NCI-H2227 (cell line): Measurements from ENCODE around the gene WNT1.

Source experiments
- DNase-seq: peaks from one replicate; lab custom pipeline; 2025; ENCODE audit not compliant: unreplicated experiment; lab: John Stamatoyannopoulos, UW

The WNT1 gene

DNA sequence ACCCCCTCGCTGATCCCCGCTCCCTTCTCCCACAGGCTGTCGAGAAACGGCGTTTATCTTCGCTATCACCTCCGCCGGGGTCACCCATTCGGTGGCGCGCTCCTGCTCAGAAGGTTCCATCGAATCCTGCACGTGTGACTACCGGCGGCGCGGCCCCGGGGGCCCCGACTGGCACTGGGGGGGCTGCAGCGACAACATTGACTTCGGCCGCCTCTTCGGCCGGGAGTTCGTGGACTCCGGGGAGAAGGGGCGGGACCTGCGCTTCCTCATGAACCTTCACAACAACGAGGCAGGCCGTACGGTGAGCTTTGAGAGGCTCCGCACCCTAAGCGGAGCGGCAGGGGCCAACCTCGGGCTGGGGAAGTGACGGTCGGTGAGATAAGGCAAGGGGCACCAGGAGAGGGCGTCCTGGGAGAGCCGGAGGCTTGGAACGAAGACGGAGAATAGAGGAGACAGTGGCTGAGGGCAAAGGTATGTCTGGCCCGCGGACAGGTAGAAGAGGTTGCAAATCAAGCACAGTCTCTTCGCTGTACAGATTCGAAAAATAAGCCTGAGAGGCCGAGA is 2.3 kb downstream of the WNT1 start:
- DNase-seq: peak; percentile 21

DNA sequence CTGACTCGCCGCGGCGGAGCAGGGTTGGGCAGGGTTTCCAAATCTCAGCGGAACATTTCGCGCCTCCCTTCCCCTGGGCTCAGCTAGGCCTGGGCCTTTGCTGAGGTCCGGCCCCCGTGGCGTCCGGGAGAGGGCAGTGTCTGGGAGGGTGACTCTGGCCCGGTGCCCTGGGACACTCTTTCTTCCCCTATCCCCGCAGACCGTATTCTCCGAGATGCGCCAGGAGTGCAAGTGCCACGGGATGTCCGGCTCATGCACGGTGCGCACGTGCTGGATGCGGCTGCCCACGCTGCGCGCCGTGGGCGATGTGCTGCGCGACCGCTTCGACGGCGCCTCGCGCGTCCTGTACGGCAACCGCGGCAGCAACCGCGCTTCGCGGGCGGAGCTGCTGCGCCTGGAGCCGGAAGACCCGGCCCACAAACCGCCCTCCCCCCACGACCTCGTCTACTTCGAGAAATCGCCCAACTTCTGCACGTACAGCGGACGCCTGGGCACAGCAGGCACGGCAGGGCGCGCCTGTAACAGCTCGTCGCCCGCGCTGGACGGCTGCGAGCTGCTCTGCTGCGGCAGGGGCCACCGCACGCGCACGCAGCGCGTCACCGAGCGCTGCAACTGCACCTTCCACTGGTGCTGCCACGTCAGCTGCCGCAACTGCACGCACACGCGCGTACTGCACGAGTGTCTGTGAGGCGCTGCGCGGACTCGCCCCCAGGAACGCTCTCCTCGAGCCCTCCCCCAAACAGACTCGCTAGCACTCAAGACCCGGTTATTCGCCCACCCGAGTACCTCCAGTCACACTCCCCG is 3.0 kb downstream of the WNT1 start:
- peak; percentile 22 for DNase-seq

DNA sequence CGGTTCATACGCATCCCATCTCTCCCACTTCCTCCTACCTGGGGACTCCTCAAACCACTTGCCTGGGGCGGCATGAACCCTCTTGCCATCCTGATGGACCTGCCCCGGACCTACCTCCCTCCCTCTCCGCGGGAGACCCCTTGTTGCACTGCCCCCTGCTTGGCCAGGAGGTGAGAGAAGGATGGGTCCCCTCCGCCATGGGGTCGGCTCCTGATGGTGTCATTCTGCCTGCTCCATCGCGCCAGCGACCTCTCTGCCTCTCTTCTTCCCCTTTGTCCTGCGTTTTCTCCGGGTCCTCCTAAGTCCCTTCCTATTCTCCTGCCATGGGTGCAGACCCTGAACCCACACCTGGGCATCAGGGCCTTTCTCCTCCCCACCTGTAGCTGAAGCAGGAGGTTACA is 3.6 kb downstream of the WNT1 start:
- DNase-seq: no peak

DNA sequence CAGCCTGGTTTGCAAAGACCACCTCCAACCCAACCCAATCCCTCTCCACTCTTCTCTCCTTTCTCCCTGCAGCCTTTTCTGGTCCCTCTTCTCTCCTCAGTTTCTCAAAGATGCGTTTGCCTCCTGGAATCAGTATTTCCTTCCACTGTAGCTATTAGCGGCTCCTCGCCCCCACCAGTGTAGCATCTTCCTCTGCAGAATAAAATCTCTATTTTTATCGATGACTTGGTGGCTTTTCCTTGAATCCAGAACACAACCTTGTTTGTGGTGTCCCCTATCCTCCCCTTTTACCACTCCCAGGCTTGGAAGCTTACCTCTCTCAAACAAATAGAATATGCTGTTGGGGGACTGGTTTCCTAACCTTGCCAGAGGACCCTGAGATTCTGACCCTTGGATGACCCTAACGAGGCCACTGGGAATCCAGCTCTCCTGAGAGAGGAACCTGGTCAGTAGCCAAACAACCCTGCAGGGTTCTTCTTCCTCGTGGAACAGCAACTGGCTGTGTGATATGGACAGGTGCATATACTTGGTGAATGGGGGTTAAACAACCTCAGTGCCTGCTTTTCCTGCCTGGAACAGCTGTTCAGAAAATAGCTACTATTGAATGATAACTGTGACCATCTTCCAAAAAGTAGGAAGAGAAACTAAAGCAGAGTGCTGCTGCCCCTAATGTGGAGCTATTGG is 4.4 kb downstream of the WNT1 start:
- no peak for DNase-seq

DNA sequence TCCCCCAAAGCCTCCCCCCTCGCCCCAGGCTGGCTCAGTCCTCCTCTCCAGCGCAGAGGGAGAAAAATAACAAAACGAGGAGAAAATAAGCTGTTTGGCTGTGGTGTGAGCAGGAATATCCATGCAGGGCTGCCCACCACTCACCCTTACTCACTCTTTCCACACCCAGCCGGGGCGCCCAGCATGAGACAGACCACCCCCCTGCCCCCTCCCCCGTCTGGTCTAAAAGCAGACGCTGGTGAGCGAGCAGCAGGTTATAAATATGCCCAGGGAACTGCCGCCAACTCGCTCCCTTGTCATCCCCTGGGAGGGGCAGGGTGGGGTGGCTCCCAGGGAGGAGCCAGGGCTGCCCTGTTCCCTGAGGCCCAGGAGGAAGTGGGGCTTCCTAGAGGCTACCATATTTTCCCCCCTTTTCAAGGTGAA is 7.4 kb downstream of the WNT1 start:
- DNase-seq: no peak

DNA sequence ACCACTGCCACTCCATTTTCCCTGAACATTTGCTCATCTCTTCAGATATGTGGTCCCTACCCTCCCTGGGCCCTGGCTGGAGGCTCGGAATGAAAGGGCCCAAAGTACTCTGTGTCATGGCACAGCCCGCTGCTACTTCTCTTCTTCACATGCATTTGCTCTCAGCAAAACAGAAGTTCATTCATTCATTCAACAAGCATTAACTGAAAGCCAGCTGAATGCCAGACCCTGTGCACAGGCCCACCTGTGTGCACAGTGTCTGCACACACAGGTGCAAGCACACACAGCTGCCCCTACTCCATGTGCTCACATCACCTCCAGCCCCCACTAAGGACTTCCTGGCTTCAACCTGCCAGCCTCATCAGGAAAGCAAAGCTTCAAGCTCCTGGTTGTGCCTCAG is 7.8 kb downstream of the WNT1 start:
- DNase-seq: no peak

DNA sequence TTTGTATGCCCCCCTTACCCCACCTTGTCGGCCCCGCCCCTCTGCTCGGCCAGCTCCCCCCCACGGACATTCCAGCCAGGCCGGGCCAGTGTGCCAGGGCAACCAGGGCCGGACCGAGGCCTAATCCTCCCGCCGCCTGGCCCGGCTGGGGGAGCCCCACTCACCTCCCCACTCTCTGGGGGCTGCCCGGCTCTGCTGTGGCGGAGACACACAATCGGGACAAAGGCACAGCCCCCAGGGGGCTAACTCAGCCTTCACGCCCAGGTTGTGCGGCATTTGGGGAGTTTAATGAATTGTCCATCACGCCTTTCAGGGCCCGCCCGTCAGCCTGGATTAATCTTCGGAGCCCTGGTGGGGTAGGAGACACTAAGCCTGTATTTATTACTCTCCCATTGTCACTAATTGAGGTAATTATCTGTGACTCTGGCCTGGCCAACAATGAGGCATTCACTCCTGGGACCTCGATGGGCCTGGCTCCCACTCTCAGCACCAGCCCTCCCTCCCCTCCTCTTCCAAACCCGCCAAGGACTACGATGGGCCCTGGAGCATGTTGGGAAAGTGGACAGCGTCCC is 8.7 kb downstream of the WNT1 start:
- DNase-seq: peak; percentile 32

DNA sequence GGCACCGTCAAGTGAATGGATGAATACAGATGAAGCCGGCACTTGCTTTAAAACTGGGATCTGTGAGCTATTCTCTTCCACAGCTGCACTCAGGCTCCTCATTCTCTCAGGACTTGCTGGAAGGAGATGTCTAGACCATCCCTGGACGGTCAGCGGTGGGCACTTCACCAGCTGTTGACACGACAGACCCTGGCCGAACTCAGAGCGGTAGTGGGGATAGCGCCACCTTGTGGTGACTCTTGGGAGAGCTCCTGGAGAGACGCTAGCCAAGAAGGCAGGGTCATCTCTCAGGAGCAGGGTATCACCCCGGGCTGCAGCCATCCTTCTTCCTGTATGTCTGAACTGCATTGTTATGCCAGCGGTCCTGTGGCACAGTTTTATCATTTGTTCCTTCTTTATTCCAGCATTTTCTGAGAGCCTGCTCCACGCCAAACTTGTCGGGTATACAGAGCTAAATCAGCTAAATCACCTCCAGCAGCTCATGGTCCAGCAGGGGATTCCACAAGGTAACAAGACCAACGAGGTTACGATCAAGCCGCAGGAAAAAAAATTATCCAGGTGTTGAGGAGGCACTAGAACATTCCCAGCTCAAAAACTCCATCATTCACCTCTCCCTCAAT is 10.0 kb downstream of the WNT1 start:
- peak; percentile 31 for DNase-seq

DNA sequence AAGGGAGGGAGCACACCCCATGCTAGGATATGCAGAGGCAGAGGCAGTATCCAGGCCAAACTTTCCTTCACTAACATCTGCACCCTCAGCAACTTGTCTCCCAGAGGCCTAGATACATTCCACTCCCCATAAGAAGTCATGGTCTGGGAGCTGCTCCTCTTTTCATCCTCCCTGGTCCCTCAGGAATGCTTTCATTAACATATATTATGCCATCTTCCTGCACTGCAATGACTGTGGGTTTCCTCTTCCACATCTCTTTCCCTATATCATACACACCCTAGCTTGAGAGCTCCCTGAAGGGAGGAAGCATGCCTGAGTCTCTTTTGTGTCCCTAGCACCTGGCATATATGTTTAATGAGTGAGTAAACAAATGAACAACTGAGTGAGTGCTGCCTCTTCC is 12.4 kb downstream of the WNT1 start:
- DNase-seq: no peak

DNA sequence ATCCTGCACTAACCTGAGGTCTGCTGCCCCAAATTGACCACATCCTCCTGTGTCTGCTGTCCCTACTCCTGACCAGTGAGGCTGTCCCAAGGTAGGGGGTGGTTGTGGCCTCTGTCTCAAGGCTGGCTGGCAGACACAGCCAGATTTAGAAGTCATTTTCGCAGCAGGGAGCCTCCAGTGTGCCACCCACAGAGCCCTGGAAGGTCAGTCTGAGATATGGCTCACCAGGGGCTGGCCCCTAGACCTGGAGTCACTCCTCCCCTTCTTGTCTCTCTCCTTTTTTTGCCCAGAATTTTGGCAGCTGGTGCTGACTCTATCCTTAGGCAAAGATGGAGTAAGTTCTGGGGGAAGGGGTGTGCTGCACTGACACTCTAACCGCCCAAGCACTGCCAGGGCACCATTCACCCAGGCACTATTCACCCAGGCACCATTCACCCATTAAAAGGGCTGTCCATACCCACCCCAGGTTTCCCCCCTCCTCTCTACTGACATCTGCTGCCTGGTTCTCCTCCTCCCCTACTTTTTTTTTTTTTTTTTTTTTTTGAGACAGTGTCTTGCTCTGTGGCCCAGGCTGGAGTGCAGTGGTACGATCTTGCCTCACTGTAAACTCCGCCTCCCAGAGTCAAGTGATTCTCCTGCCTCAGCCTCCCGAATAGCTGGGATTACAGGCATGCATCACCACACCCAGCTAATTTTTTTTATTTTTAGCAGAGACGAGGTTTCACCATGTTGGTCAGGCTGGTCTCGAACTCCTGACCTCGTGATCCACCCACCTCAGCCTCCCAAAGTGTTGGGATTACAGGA is 13.3 kb downstream of the WNT1 start:
- no peak for DNase-seq

DNA sequence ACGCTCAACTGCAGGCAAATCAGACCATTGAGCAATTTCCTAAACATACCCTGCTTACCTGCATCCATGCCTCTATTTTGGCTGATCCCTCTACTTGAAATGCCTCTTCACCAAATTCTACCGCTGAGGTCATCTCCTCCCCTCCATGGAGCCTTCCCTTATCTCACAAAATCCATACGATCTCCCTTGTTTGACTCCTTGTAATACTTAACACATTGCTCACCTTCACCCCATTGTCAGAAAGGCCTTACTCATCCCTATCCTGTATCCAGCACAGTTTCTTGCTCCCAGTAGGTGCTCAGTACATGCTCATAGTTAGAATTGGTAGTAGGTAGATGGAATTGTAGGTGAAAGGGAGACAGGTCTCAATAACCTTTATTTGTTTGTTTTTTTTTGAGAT is 15.7 kb downstream of the WNT1 start:
- DNase-seq: no peak

DNA sequence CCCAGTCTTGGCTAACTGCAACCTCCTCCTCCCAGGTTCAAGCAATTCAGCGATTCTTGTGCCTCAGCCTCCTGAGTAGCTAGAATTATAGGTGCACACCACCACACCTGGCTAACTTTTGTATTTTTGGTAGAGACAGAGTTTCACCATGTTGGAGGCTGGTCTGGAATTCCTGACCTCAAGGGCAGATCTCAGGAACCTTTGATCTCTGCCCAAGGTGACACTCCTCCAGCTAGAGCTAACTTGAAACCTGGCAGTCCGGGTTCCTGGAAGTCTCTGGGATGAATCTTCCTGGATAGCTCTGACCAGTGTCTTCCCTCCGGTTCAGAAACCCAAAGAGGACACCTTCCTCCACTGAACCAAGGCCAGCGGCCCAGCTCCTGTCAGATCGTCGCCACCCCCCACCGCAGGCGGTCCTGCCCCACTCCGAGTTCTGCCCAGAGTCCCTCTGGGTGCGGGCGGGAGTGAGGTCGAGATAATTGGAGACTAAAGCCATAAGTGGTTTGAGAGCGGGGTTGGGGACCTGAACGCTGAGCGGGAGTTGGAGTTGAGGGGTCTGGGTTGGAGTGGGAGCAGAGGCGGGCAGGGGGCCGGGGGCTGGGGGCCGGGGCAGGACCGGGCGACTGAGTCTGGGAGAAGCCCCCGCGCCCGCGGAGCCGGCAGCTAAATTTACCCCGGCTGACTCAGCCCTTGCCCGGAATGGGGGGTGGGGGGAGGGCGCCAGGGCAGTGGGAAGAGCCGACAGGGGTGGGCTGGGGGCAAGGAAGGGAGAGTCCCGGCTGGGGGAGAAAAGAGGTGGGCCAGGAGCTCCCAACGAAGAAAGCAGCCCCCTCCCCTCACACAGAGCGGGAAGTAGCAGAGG is 16.3 kb downstream of the WNT1 start:
- DNase-seq: no peak

DNA sequence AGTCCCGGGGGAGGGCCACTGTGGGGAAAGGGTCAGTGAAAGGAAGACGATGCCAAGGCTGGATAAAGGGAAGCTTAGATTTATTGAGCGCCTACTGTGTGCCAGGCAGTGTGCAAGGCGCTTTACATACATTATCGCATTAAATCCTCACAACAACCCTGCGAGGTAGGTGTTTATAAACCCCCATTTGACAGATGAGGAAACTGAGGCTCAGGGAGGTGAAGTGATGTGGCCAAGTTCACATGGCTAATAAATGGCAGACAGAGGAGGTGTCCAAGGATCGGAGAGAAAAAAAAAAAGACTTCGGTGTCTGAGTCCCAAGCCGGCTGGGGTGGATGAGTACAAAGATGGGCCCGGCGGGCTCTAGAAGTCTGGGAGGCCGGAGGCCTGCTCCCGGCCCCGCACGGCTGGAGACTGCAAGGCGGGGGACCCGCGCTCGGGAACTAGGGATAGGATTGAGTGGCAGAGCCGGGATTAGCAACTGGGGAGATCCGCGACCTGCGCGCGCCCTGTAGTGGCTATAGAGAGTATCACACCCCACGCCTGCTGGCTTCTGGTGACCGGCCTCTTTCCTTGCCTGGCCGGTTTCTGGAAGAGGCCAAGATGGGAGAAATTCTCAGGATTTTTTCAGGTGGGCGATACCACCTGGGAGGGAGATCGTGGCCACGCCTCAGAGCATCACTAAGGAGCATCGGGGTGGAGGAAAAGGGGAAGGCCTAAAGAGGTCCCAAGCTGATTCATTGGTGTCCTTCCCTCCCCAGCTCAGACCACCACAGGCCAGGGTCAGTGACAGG is 17.2 kb downstream of the WNT1 start:
- DNase-seq: peak; percentile 85

DNA sequence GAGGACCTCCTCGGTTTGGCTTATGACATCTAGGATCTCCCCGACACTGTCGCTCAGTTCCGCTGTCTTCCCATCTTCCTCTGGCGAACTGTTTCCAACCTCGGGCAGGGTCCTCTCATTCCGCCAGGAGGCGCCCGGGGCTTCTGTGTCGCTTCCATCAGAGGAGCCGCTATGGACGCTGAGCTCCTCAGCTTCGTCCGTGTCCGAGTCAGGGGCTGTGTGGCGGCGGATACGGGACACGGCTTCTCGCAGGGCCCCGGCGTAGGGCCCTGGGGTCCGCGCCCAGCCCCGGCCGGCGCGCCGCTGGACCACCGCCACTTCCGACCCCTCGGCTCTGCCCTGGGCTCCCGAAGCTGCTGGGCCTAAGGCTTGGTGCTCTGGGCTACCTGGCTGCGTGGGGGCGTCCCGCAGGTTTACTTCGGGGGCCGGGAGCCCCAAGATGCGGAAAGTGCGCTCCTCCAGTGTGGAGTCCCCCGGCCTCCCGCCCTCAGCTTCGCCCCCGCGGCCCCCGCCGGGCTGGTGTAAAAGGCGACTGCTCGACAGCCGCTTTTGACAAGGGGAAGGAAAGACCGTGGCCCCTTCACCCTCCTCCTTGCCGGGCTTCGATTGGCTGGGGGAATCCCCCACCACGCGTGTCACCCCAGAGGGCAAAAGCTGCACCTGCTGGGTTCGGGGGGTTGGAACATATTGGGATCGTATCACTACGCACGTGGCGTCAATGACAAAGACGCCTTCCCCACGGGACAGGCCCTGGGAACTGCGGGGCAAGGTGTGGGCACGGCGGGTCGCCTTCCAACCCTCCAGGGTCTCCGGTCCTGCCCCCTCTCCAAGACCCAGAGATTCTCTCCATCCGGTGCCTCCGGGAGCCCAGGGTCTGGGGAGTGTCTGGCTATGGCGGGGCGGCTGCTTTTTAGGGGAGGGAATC is 18.9 kb downstream of the WNT1 start:
- DNase-seq: peak; percentile 37

DNA sequence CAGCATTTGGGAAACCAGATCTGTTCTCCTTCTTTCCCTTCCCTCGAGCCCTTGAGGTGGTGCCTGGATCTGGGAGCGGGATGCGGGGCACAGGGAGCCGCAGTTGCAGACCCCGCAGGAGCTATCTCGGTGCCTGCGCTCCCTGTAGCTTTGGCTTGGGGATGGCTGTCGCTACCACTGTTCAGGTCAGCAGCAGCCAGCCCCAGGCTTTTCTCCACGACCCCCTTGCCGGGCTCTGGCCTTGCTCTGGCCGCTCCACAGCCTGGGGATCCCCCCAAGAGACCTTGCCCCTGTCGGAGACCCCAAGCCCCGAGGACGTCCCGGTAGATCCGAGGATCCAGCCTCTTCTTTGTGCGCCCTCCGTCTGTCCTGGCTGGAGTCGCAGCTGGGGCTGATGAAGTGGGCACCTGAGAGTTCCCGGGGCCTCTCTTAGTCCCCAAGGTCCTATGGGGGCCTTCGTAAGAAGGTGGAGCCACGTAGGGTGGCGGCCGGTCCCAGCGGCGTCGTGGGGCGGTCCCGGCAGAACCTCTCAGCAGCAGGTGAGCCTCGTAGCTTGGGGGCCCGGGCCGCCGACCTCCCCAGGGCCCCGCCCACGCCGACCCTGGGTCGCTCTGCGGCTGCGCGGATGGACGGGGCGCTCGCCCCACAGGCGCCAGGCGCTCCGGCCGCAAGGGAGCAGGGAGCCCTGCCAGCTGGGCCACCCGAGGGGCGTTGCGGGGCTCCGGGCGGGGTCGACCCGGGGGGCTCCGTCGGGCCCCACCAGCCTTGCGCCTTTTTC is 19.8 kb downstream of the WNT1 start:
- no peak for DNase-seq

DNA sequence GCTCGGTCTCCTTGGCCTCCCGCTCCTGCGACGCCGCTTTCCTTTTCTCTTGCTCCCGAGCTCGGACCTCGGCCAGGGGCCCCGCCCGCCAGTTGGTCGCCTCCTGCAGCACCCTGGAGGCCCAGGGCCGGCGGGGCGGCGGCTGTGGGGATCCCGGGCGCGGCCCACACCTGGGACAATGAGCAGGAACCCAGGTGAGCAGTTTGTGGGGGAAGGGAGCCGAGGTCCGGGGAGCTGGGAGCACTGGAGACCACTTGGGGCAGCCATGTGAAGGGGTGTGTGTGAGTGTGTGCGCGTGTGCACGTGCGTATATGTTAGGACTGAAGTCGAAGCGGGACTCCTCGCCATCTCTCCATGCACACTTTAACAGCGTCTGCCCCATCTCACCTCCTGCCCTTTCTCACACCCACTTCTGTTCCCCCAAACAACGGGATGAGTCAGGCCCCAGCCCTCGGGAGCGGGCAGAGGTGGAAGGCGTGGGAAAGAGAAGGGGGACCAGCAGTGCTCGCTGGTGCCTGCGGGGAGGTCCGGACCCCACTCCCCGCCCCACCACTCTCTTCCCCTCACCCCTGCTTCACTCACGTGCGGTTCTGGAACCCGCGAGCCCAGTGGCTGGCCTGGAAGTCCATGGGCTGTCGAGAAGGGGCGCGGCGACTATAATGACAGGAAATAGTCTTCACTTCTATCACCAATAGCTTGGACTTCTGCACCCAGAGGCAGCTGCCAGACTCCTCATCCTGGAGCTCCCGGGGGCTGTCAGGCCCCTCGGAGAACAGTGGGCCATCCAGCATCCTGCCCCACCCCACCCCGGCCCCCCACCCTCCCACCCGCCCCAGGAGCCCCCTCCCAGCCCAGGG is 20.6 kb downstream of the WNT1 start:
- DNase-seq: peak; percentile 37
